ENCODE results near the gene AP3B1. TPM values are rescaled to one million over a fixed set of nuclear protein-coding genes. Genes with fewer than 3 reads are reported as not detected.

AP3B1 gene
- total RNA-seq, 6 donors from 2014 or later = 25.7 to 66.9 (median 37.8) TPM

- WGBS, 2 donors = 95 to 96% methylated on average over 5 of the region's 5 CpGs
- TF ChIP-seq CTCF (IDR thresholded peaks at IDR 0.05) (no peak), POLR2A (IDR thresholded peaks at IDR 0.05) (no peak), POLR2AphosphoS5 (IDR thresholded peaks at IDR 0.05) (no peak), EP300 (IDR thresholded peaks at IDR 0.05) (no peak)
- Histone ChIP-seq H3K4me3 (no peak overlapping the region), H3K27me3 (no peaks in the 10 kb centered on the region), H3K4me1 (no peaks in the 10 kb centered on the region), H3K27ac (no peak overlapping the region), H3K9me3 (no peaks in the 10 kb centered on the region), H3K36me3 (peaks cover 0 to 14% (median 0%) of the 10 kb centered on the region in 4 donors)
- ATAC-seq (ENCODE audit: low FRiP score in 2 of 2) (no peak), DNase-seq (no peak)
Observed at GRCh38 chr5:78041805-78042204, 252.7 kb downstream of the AP3B1 start.

GRCh38 chr5:78025540-78025939 is 269.0 kb downstream of the AP3B1 start:
- H3K4me3 ChIP-seq = no peak overlapping the region
- no peaks in the 10 kb centered on the region for H3K9me3 ChIP-seq
- TF ChIP-seq EP300 (IDR thresholded peaks at IDR 0.05) (no peak), POLR2AphosphoS5 (IDR thresholded peaks at IDR 0.05) (no peak), POLR2A (IDR thresholded peaks at IDR 0.05) (no peak), CTCF (IDR thresholded peaks at IDR 0.05) (no peak)
- ATAC-seq (ENCODE audit: low FRiP score in 2 of 2) (no peak), DNase-seq (no peak)
- no peaks in the 10 kb centered on the region for H3K27me3 ChIP-seq
- no peak overlapping the region for H3K27ac ChIP-seq
- H3K4me1 ChIP-seq = no peaks in the 10 kb centered on the region
- 86 to 92% methylated on average over 2 of the region's 2 CpGs for WGBS, 2 donors
- no peaks in the 10 kb centered on the region for H3K36me3 ChIP-seq

- Histone ChIP-seq H3K4me3 (no peak overlapping the region), H3K27me3 (no peaks in the 10 kb centered on the region), H3K27ac (no peak overlapping the region), H3K36me3 (peaks cover 0 to 4% (median 0%) of the 10 kb centered on the region in 4 donors), H3K4me1 (no peaks in the 10 kb centered on the region), H3K9me3 (no peaks in the 10 kb centered on the region)
- ATAC-seq (ENCODE audit: low FRiP score in 2 of 2) = no peak
- 91 to 96% methylated on average over 5 of the region's 5 CpGs for WGBS, 2 donors
- DNase-seq = no peak
- TF ChIP-seq EP300 (IDR thresholded peaks at IDR 0.05) (no peak), CTCF (IDR thresholded peaks at IDR 0.05) (no peak), POLR2AphosphoS5 (IDR thresholded peaks at IDR 0.05) (no peak), POLR2A (IDR thresholded peaks at IDR 0.05) (no peak)
Observed at GRCh38 chr5:78019744-78020143, 274.8 kb downstream of the AP3B1 start.

- 75 to 83% methylated on average over 3 of the region's 3 CpGs for WGBS, 2 donors
- Histone ChIP-seq H3K9me3 (no peaks in the 10 kb centered on the region), H3K27ac (no peak overlapping the region), H3K4me1 (no peaks in the 10 kb centered on the region), H3K36me3 (peaks cover 0 to 4% (median 0%) of the 10 kb centered on the region in 4 donors), H3K27me3 (no peaks in the 10 kb centered on the region), H3K4me3 (no peak overlapping the region)
- no peak for ATAC-seq (ENCODE audit: low FRiP score in 2 of 2)
- DNase-seq = no peak
- TF ChIP-seq CTCF (IDR thresholded peaks at IDR 0.05) (no peak), POLR2A (IDR thresholded peaks at IDR 0.05) (no peak), POLR2AphosphoS5 (IDR thresholded peaks at IDR 0.05) (no peak), EP300 (IDR thresholded peaks at IDR 0.05) (no peak)
Observed at GRCh38 chr5:78016863-78017529, 277.5 kb downstream of the AP3B1 start.

Data from upper lobe of left lung (tissue), 6 donors.